HG02759 (cell line): ENCODE results near the gene GJA10.
"Not testable (repeated sequence)": the region's sequence is repeated elsewhere in the genome, so short reads cannot be mapped to it uniquely, and the experiment has no call there.

ENCODE experiments used
- ATAC-seq: cut with Tn5 transposase; IDR thresholded peaks from one replicate; pipeline ENCODE4 v1.9.1; 2021; ENCODE audit warnings: mild to moderate bottlenecking, moderate library complexity; ENCODE audit not compliant: unreplicated experiment

The GJA10 gene

DNA sequence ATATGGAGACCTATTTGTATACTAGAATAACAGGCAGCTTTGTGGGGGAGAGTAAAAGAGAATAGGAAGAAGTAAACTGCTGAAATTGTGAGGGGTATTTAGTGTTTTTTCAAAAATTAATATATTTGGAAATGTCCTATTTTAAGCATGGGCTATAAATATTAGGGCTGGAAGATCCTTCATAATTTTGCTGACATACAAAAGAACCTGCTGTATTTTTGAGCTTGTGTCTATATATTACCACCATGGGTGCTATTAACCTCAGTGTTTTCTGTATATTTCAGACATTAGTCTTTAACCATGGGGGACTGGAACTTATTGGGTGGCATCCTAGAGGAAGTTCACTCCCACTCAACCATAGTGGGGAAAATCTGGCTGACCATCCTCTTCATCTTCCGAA, at the start of gene GJA10:
Gene GJA10 (plus strand): TSS at position 301 of the 400 bp plus-strand sequence. CDS start 0 bp downstream, at position 301.
- no peak for ATAC-seq

GRCh38 chr6:89847513-89847912, 46.8 kb upstream of the GJA10 start:
- not testable (repeated sequence) for ATAC-seq

DNA sequence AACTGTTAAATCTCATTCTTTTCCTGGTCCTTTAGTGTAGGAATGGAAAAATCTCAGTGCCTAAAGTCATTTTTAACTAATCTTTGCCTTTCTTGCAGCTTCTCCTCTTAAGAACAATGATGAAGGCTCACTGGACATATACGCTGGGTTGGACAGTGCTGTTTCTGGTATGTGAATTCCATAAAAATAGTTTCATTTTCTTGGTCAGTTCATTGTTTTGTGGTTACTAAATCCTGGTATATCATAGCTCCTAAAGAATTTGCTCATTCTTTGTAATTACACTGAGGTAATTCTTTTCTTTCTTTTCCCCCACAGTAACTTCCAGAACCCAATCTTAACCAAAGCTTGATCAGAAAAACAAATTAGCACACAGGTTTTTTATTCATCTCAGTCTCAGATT, 41.2 kb upstream of the GJA10 start:
- no peak for ATAC-seq

GRCh38 chr6:89858041-89858440, 36.2 kb upstream of the GJA10 start:
- ATAC-seq = no peak

- ATAC-seq = no peak
Observed at GRCh38 chr6:89859744-89860143, 34.5 kb upstream of the GJA10 start.

- peak; percentile 52 for ATAC-seq
Observed at GRCh38 chr6:89862273-89862672, 32.0 kb upstream of the GJA10 start.

- ATAC-seq = no peak
Observed at GRCh38 chr6:89862698-89863097, 31.6 kb upstream of the GJA10 start.

GRCh38 chr6:89866024-89866678, 28.1 kb upstream of the GJA10 start:
- no peak for ATAC-seq

GRCh38 chr6:89873721-89874120, 20.5 kb upstream of the GJA10 start:
- ATAC-seq = no peak

- ATAC-seq = no peak
Observed at GRCh38 chr6:89874438-89874837, 19.8 kb upstream of the GJA10 start.

DNA sequence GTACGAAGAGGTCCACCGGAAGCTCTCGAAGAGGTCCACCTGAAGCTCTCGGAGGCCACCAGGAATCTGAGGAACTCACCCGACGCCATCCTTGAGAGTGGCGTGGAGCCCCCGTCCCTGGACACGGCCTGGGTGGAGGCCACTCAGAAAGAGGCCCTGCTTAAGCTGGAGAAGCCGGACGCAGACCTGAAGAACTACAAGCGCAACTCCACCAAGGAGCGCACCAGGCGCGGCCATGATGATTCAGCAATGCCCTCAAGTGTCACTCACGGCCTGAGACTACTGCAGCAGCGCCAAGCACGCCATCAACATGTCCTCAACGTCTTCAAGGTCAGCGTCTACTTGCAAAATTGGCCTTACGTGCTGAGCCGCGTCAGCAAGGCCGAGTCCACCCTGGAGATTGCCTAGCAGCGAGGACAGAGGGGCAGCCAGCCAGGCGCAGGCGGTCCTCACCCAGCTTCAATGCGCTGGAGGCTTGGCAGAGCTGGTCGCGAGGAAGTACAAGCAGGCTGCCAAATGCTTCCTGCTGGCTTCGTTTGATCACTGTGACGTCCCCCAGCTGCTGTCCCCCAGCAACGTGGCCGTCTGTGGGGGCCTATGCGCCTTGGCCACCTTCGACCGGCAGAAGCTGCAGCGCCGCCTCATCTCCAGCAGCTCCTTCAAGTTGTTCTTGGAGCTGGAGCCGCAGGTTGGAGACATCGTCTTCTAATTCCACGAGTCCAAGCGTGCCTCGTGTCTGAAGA, 7.7 kb upstream of the GJA10 start:
- ATAC-seq = no peak

DNA sequence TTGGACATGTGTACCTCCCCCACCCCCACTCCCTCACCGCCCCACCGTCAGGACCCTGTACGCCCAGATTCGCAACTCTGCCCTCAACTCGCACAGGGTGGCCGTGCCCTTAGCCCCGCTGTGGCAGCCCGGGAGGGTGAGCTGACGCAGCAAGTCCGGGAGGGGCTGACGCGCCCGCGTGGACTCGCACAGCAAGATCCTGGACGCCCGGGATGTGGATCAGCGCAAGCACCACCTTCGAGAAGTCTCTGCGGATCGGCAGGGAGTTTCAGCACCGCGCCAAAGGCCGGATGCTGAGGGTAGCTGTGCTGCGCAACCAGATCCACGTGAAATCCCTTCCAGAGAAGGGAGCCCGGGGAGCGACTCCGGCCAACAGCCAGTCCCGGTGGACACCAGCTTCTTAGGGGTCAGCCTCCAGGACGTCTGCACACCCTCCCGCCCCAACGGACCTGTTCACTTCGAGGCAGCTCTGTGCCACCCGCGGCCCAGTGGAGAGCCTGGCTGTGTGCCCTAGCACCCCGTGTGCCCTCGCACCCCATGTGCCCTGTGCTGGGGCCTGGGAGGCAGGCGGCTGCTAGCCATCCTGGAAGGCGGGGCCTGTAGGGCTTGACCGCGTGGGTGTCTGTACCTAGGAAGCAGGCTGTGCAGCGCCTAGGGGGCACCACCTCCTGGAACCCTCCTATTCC, 6.7 kb upstream of the GJA10 start:
- ATAC-seq = no peak

DNA sequence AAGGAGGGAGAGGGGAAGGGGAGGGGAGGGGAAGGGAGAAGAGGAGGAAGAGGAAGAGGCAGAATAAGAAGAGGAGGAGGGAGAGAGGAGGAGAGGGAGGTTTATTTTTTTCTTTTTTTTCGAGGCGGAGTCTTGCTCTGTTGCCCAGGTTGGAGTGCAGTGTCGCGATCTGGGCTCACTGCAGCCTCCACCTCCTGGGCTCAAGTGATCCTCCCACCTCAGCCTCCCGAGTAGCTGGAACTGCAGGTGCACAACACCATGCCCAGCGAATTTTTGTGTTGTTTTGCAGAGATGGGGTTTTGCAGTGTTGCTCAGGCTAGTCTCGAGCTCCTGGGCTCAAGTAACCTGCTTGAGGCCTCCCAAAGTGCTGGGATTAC, 6.1 kb upstream of the GJA10 start:
- no peak for ATAC-seq

- ATAC-seq = no peak
Observed at GRCh38 chr6:89888871-89889270, 5.4 kb upstream of the GJA10 start.

DNA sequence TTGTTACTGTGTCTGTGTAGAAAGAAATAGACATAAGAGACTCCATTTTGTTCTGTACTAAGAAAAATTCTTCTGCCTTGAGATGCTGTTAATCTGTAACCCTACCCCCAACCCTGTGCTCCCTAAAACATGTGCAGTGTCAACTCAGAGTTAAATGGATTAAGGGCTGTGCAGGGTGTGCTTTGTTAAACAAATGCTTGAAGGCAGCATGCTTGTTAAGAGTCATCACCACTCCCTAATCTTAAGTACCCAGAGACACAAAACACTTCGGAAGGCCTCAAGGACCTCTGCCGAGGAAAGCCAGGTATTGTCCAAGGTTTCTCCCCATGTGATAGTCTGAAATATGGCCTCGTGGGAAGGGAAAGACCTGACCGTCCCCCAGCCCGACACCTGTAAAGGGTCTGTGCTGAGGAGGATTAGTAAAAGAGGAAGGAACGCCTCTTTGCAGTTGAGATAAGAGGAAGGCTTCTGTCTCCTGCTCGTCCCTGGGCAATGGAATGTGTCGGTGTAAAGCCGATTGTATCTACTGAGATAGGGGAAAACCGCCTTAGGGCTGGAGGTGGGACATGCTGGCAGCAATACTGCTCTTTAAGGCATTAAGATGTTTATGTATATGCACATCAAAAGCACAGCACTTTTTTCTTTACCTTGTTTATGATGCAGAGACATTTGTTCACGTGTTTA, 3.3 kb upstream of the GJA10 start:
- ATAC-seq = not testable (repeated sequence)

- ATAC-seq = not testable (repeated sequence)
Observed at GRCh38 chr6:89892577-89892976, 1.7 kb upstream of the GJA10 start.

DNA sequence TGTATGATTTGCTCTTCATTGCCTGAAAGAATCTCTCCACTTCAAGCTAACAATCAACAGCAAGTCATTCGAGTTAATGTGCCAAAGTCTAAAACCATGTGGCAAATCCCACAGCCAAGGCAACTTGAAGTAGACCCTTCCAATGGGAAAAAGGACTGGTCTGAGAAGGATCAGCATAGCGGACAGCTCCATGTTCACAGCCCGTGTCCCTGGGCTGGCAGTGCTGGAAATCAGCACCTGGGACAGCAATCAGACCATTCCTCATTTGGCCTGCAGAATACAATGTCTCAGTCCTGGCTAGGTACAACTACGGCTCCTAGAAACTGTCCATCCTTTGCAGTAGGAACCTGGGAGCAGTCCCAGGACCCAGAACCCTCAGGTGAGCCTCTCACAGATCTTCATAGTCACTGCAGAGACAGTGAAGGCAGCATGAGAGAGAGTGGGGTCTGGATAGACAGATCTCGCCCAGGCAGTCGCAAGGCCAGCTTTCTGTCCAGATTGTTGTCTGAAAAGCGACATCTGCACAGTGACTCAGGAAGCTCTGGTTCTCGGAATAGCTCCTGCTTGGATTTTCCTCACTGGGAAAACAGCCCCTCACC, 1.1 kb downstream of the GJA10 start:
- no peak for ATAC-seq

GRCh38 chr6:89910001-89910901, 16.0 kb downstream of the GJA10 start:
- not testable (repeated sequence) for ATAC-seq

- ATAC-seq = no peak
Observed at GRCh38 chr6:89910902-89911240, 16.6 kb downstream of the GJA10 start.
